HepG2 (cell line): ENCODE results near the gene RNF114. TPM values are rescaled to one million over a fixed set of nuclear protein-coding genes. Genes with fewer than 3 reads are reported as not detected.
A peak's percentile ranks its signal among the peaks of the same experiment; 100 is the strongest.

ENCODE experiments used
- AGO2 ChIP-seq: fragments of 200-400 bp; formaldehyde crosslinking; optimal IDR thresholded peaks from 2 replicates; pipeline ENCODE3; 2017; ENCODE audit warnings: mild to moderate bottlenecking, low read depth, low read length, moderate library complexity
- ARHGAP35 ChIP-seq: sonication (generic); formaldehyde crosslinking; IDR thresholded peaks from 2 replicates; pipeline ENCODE4 v1.9.0; 2022; ENCODE audit warnings: mild to moderate bottlenecking, inconsistent platforms, moderate library complexity, missing genetic modification reagents, borderline replicate concordance
- IRX3 ChIP-seq: sonication (generic); formaldehyde crosslinking; IDR thresholded peaks from 2 replicates; pipeline ENCODE4 v1.8.1; 2023; ENCODE audit warnings: mild to moderate bottlenecking, low read depth, missing genetic modification reagents, borderline replicate concordance
- ISL2 ChIP-seq: sonication (generic); formaldehyde crosslinking; IDR thresholded peaks from 2 replicates; pipeline ENCODE4 v1.5.0; 2020; ENCODE audit warnings: missing genetic modification reagents
- KDM3A ChIP-seq: IDR thresholded peaks from 2 replicates; pipeline ENCODE4 v1.6.1; 2018; ENCODE audit warnings: low read depth, missing compliant biosample characterization
- LCORL ChIP-seq, 2 experiments: fragments of 450-650 bp in 1 of 2; sonication (generic) in 1 of 2; formaldehyde crosslinking in 1 of 2; IDR thresholded peaks; 2 replicates each; pipeline versions ENCODE4 v1.5.0 to v1.6.1; 2017 to 2020; ENCODE audit warnings: antibody characterized with exemption in 1 of 2, missing genetic modification reagents in 1 of 2
- MATR3 ChIP-seq: sonication (generic); formaldehyde crosslinking; IDR thresholded peaks from 2 replicates; pipeline ENCODE4 v1.4.0; 2020; ENCODE audit warnings: missing genetic modification reagents
- MIER2 ChIP-seq: IDR thresholded peaks from 2 replicates; pipeline ENCODE4 v1.6.1; 2016; ENCODE audit warnings: missing biosample characterization, missing genetic modification reagents
- MLXIP ChIP-seq: sonication (generic); formaldehyde crosslinking; IDR thresholded peaks from 2 replicates; pipeline ENCODE4 v1.9.0; 2021; ENCODE audit warnings: missing genetic modification reagents, borderline replicate concordance
- NBN ChIP-seq: fragments of 450-650 bp; conservative IDR thresholded peaks from 2 replicates; pipeline ENCODE4 v1.6.1; 2017
- NPAS2 ChIP-seq: sonication (generic); formaldehyde crosslinking; IDR thresholded peaks from 2 replicates; pipeline ENCODE4 v1.8.0; 2022; ENCODE audit warnings: mild to moderate bottlenecking, missing genetic modification reagents, borderline replicate concordance
- SETDB1 ChIP-seq: sonication (generic); formaldehyde crosslinking; IDR thresholded peaks from 2 replicates; pipeline ENCODE4 v1.5.1; 2020; ENCODE audit warnings: missing genetic modification reagents, mild to moderate bottlenecking, borderline replicate concordance
- SNRNP70 ChIP-seq: fragments of 200-400 bp; formaldehyde crosslinking; IDR thresholded peaks from 2 replicates; pipeline ENCODE4 v1.6.1; 2017; ENCODE audit warnings: mild to moderate bottlenecking, low read depth, low read length, moderate library complexity
- TBP ChIP-seq: sonication (generic); formaldehyde crosslinking; IDR thresholded peaks from 2 replicates; pipeline ENCODE4 v1.5.0; 2020; ENCODE audit warnings: missing genetic modification reagents
- TBX2 ChIP-seq: sonication (generic); formaldehyde crosslinking; IDR thresholded peaks from 2 replicates; pipeline ENCODE4 v1.5.0; 2020; ENCODE audit warnings: missing genetic modification reagents, mild to moderate bottlenecking, borderline replicate concordance
- THAP8 ChIP-seq: sonication (generic); formaldehyde crosslinking; IDR thresholded peaks from 2 replicates; pipeline ENCODE4 v1.5.1; 2020; ENCODE audit warnings: missing genetic modification reagents, mild to moderate bottlenecking, borderline replicate concordance
- ZBTB46 ChIP-seq: sonication (generic); formaldehyde crosslinking; IDR thresholded peaks from 2 replicates; pipeline ENCODE4 v1.4.0; 2020; ENCODE audit warnings: mild to moderate bottlenecking, missing genetic modification reagents, borderline replicate concordance
- ZNF10 ChIP-seq: sonication (generic); formaldehyde crosslinking; IDR thresholded peaks from 2 replicates; pipeline ENCODE4 v1.4.0; 2020; ENCODE audit warnings: mild to moderate bottlenecking, low read depth, missing genetic modification reagents, borderline replicate concordance
- ZNF101 ChIP-seq: sonication (generic); formaldehyde crosslinking; IDR thresholded peaks from 2 replicates; pipeline ENCODE4 v1.4.0; 2020; ENCODE audit warnings: mild to moderate bottlenecking, low read depth, missing genetic modification reagents, borderline replicate concordance
- ZNF615 ChIP-seq: sonication (generic); formaldehyde crosslinking; IDR thresholded peaks from 2 replicates; pipeline ENCODE4 v1.5.0; 2020; ENCODE audit warnings: mild to moderate bottlenecking, missing genetic modification reagents, borderline replicate concordance
- ZNF777 ChIP-seq: sonication (generic); formaldehyde crosslinking; IDR thresholded peaks from 2 replicates; pipeline ENCODE4 v1.4.0; 2020; ENCODE audit warnings: missing genetic modification reagents
- polyA plus RNA-seq, 8 experiments: library from polyadenylated mRNA; depleted of rRNA in 3 of 8; stranded (reverse) in 7 of 8; unstranded in 1 of 8; fragments of >200 nt; fragmentation: Illumina TruSeq in 4 of 8; extraction: Trizol in 4 of 8; gene quantifications; 2 replicates each; pipeline versions ENCODE4 v1.2.1 to v1.2.3, GENCODE V29; 2011 to 2016; ENCODE audit warnings: low read depth in 4 of 8, missing spikeins in 1 of 8, mixed read lengths in 1 of 8; ENCODE audit not compliant: insufficient read depth in 1 of 8
- total RNA-seq, 5 experiments: library from RNA; depleted of rRNA; stranded (reverse); fragments of >200 nt; fragmentation: Illumina TruSeq; extraction: Trizol; gene quantifications; 2 replicates each; pipeline ENCODE4 v1.2.3, GENCODE V29; 2016; ENCODE audit warnings: low read depth in 1 of 5
- TF ChIP-seq, protein P1 (sequence below): sonication (generic); formaldehyde crosslinking; IDR thresholded peaks from 2 replicates; pipeline ENCODE4 v1.4.0; 2020; ENCODE audit warnings: missing genetic modification reagents, low read depth, mild to moderate bottlenecking, borderline replicate concordance
- TF ChIP-seq, protein P2 (sequence below): sonication (generic); formaldehyde crosslinking; IDR thresholded peaks from 2 replicates; pipeline ENCODE4 v1.4.0; 2020; ENCODE audit warnings: missing genetic modification reagents

RNF114 gene
- total and polyA plus RNA-seq, 2 of the 13 experiments (the other 11 are each of a cell fraction or from before 2014, with no cell fraction given): 119 to 126 TPM

DNA sequence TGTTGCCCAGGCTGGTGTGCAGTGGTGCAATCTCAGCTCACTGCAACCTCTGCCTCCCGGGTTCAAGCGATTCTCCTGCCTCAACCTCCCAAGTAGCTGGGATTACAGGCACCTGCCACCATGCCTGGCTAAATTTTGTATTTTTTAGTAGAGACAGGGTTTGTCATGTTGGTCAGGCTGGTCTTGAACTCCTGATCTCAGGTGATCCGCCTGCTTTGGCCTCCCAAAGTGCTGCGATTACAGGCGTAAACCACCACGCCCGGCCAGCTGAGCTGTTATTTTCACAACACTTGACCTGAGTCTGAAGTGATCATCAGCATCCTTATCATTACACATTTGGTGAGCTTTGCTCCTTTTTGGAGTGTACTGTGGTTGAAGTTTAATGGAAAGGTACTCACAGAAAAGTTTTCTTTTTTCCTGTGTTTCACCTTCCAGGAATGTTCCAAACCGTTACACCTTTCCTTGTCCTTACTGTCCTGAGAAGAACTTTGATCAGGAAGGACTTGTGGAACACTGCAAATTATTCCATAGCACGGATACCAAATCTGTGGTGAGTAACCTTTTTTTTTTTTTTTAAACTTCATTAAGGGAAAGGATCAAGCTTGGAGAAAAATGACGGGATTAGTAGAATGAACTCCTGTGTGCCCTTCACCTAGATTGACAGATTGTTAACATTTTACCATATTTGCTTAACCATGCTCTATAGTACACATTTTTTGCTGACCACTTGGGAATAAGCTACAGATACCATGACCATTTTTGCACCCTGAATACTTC lies 9.7 kb downstream of the RNF114 start (continued):
- TF ChIP-seq KDM3A (CRISPR knock-in tag) (no peak; the same call in 1 of the 2 replicates), MATR3 (CRISPR knock-in tag) (no peak), SETDB1 (CRISPR knock-in tag) (0 out of 2 replicates have a peak, but pooled peaks have one; percentile 63), AGO2 (no peak), ZNF101 (CRISPR knock-in tag) (no peak), ZNF615 (CRISPR knock-in tag) (0 out of 2 replicates have a peak, but pooled peaks have one; percentile 71), TBX2 (CRISPR knock-in tag) (peak; percentile 100), MLXIP (CRISPR knock-in tag) (no peak), ISL2 (CRISPR knock-in tag) (peak; percentile 62), NBN (no peak), ARHGAP35 (CRISPR knock-in tag) (0 out of 2 replicates have a peak, but pooled peaks have one; percentile 29), IRX3 (CRISPR knock-in tag) (no peak), LCORL (IDR thresholded peaks at IDR 0.05) (peak; percentile 64), LCORL (CRISPR knock-in tag; IDR thresholded peaks at IDR 0.05) (peak; percentile 95), SNRNP70 (no peak), ZNF777 (no peak), ZBTB46 (no peak), THAP8 (CRISPR knock-in tag) (no peak), ZNF10 (CRISPR knock-in tag) (no peak), TBP (CRISPR knock-in tag) (no peak), MIER2 (CRISPR knock-in tag) (peak; percentile 66; the same call in 1 of the 2 replicates), NPAS2 (no peak)
- TF ChIP-seq, protein P1, sequence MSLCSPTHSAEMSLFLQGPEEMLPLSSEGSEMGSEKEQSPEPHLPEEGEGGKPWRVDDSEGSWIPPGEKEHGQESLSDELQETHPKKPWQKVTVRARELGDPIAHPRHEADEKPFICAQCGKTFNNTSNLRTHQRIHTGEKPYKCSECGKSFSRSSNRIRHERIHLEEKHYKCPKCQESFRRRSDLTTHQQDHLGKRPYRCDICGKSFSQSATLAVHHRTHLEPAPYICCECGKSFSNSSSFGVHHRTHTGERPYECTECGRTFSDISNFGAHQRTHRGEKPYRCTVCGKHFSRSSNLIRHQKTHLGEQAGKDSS (CRISPR knock-in tag): no peak
- TF ChIP-seq, protein P2, sequence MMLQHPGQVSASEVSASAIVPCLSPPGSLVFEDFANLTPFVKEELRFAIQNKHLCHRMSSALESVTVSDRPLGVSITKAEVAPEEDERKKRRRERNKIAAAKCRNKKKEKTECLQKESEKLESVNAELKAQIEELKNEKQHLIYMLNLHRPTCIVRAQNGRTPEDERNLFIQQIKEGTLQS (CRISPR knock-in tag): no peak; the same call in 1 of the 2 replicates
